NCI-H2227 (cell line): ENCODE data around the gene YEATS4.
"Not testable (repeated sequence)": the region's sequence is repeated elsewhere in the genome, so short reads cannot be mapped to it uniquely, and the experiment has no call there.

ENCODE experiments used
- DNase-seq: peaks from one replicate; lab custom pipeline; 2025; ENCODE audit not compliant: unreplicated experiment; lab: John Stamatoyannopoulos, UW

YEATS4 gene

DNA sequence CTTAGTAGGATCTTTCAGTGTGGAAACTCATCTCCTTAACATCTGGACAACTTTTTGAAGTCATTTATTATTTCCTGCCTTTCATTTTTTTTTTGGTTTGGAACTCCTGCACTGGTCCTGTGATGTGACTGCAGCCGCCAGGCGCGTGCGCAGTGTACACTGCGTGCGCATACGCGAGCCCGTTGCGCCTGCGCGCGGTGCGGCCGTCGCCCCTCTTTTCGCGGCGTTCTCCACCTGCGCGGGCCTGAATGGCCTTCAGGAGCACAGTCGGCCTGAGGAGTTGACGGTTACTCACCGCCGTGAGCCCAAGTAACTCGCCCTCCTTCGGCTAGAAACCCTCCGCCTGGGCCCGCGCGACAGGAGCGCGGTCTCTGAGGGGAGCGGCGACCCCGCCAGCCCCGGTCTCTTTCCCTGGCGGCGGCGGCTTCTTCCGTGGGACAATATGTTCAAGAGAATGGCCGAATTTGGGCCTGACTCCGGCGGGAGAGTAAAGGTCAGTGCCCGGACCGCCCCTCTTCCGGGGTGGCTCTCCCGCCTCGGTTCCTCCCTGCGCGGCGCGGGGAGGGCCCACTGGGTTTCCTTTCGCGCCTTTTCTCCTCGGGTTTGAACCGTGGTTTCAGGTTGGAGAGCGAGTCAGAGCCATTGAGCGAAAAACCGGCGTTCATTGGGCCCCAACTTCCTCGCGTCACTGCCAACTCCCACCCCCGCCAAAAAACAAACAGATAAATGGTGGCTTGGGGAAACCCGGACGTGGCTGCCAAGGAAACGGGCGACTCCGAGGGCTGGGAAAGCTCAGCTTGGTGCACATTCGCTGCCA, at the start of gene YEATS4:
Gene YEATS4, plus strand, starts transcription at position 213 of the 817 bp plus-strand sequence. Its CDS starts 230 bp downstream, at position 443.
- DNase-seq: peak; percentile 96

DNA sequence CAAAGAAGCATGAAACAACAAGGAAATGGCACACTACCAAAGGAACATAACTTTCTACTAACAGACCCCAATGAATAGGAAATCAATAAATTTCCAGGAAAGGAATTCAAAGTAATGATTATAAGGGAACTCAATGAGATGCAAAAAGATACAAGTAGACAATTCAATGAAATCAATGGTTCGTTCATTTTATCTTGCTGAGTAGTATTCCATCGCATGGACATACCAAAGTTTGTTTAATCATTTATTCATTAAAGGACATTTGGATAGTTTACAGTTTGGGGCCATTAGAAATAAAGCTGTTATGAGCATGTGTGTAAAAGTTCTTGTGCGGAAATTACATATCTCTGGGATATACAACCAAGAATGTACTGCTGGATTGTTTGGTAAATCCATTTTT, 46.3 kb upstream of the YEATS4 start:
- no peak for DNase-seq

DNA sequence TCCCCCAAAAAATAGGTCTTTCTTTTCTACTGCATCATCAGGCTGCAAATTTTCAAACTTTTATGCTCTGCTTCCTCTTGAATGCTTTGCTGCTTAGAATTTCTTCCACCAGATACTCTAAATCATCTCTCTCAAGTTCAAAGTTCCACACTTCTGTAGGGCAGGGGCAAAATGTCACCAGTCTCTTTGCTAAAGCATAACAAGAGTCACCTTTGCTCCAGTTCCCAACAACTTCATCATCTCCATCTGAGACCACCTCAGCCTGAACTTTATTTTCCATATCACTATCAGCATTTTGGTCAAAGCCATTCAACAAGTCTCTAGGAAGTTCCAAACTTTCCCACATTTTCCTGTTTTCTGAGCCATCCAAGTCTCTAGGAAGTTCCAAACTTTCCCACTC, 42.8 kb upstream of the YEATS4 start:
- DNase-seq: not testable (repeated sequence)

DNA sequence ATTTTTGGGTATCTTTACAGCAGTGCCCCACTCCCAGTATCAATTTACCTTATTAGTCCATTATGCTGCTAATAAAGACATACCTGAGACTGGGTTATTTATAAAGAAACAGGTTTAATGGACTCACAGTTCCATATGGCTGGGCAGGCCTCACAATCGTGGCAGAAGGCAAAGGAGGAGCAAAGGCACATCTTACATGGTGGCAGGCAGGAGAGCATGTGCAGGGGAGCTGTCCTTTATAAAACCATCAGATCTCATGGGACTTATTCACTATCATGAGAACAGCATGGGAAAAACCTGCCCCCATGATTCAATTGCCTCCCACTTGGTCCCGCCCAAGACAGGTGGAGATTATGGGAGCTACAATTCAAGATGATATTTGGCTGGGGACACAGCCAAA, 42.3 kb upstream of the YEATS4 start:
- DNase-seq: not testable (repeated sequence)

DNA sequence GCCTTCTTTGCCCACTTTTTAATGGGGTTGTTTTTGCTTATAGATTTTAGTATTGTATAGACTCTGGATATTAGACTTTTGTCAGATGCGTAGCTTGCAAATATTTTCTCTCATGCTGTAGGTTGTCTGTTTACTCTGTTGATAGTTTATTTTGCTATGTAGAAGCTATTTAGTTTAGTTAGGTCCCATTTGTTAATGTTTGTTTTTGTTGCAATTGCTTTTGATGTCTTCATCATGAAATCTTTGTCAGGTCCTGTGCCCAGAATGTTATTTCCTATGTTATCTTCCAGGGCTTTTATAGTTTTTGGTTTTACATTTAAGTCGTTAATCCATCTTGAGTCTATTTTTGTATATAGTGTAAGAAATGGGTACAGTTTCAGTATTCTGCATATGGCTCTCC, 41.3 kb upstream of the YEATS4 start:
- DNase-seq: no peak

DNA sequence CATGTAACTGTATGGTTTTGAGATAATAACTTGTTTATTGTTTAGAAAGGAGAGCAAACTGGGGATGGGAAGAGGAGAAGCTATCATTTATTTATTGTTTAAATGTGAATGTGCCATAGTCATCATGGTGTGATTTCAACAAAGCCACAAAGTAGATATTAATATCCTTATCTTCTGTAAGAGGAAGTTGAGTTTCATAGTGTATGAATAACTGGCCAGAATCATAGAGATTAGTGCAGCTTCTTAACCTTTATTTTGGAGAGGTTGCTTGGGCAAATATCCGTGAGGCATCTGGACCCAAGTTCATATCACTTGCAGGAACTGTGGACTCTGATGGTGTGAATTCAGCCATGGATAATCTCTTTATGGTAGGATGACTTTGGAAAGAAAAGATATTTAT, 38.2 kb upstream of the YEATS4 start:
- DNase-seq: no peak

DNA sequence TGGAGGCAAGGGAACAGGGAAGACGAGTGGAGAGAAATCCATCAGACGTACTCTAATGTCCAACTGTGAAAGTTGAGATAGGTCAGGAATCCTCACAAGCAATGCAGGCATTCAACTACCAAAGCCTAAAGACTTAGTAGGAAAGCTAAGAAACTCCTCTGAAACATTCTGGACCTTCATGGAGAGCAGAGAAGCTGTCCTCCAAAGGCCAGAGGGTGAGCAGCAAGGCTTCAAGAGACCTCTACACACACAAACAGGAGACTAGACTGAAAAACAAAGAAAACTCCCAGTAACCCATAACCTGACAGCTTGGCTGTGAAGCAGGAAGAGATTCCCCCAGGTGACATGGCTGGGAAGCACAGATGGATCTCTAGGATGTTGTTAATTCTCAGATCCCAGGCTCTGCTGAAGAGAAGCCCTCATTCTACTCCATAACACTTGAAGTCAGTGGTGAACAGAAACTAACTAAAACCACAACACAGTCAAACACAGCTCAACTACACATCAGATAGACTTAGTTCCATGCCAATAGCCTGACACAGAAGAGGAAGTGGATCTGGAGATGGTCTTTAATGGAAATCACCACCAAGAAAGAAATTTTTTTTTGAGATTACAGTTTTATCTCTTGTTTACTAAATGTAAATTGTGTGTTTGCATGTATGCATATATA, 34.6 kb upstream of the YEATS4 start:
- DNase-seq: no peak

DNA sequence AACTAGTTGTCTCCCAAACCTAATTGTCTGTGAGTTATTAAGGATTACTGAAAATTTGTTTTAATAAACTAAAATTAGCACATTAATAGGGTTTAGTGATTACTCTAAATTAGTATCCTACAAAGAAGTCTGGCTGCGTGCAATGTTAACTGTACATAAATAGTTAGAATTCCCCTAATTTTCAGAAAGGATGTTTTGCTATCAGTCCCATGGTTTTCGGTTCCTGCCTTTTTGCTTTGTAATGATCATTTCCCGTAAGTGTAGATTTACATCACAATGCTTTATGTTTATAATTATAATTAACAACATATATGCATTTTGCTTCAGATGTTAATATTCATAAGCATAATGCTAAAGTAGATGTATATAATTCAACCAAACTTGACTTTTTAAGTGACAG, 31.1 kb upstream of the YEATS4 start:
- DNase-seq: no peak

DNA sequence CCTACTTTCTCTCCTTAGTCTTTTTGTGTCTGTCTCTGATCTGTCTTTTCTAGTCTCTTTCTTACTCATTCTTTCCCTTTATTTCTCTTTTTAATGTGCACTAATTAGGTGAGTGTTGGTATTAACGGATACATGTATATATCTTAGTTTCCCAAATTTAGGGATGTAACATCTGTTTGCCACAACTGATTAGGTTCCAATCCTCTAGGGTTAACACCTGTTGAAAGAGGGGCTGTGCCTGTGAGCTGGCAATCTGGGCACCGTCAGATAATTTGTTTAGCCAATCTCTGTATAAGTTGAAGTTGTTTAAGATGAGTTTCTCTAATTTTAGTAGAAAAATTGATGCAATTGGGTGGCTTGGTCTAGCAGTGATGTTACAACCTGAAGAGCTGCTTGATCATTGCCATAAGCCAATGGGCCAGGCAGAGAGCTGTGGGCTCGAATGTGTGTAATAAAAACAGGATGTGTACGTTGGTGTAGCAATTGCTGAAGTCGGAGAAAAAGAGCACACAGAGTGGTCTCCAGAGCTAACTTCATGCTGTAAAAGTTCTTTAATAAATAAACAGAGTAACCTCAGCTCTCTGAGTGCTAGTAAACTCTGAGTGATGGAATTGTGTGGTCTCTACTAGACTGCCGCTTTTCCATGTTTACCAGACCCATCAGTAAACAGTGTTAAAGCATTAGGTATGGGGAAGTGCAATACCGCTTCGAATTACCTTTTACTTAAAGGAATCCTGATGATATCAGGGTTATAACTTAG, 29.7 kb upstream of the YEATS4 start:
- DNase-seq: no peak

DNA sequence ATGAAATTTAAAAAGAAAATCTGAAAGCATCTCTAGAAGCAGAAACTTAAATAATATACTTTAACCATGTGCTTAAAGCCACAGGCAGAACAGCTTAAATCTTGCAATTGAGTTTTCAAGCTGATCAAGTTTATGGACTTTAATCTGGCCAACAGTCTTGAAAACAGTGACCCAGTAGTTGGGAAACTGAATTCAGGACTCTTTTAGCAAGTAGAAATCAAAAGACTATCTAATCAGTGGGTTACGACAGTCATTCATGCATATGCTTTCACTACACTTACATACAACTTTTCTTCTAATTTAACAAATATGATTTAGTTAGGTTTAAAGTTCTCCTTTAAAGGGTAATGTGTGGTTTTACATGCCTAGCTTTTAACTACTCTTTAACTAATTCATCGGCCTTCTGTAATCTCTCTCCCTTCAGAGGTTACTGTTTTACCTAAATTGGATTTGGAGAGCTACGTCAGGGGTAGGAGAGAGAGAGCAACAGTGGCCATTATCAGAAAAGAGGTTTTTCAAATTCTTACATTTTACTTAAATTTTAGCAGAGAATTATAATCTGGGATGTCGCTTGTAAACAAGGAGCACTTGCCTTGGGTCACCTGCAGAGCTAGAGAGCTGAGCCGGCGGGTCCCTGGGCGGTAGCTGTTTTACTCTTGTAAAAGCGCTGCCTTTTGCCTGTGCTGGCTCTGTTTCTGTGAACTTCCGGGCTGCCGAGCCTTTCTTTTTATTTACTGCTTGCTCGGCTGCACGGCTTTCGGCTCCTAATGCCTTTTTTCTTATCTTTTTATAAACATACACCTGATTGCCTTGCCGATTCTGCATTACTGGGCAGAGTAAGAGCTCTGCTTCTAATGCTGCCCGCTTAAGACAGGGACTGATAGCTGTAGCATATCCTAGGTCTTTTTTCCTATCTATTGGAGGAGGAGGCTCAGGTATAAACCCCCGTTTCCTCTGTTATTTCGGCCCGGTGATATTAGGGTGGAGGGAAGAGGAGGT, 28.8 kb upstream of the YEATS4 start:
- DNase-seq: peak; percentile 24

DNA sequence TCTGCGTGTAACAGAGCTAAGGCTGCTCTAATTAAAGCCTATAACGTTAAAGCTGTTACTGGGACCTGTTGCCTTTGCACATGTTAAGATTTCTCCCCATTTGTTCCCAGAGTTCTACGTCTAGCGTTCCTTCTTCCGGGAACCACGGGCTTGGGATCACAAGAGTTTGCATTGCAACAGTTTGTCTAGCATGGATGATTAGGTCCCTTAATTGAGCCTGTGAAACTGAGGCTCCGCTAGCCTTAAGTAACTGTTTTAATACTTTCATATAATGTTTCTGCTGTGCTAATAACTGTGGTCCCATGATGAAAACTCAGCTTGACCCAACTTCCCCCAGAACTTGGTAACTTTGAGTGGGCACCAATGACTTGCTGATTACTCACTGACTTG, 28.0 kb upstream of the YEATS4 start:
- no peak for DNase-seq

DNA sequence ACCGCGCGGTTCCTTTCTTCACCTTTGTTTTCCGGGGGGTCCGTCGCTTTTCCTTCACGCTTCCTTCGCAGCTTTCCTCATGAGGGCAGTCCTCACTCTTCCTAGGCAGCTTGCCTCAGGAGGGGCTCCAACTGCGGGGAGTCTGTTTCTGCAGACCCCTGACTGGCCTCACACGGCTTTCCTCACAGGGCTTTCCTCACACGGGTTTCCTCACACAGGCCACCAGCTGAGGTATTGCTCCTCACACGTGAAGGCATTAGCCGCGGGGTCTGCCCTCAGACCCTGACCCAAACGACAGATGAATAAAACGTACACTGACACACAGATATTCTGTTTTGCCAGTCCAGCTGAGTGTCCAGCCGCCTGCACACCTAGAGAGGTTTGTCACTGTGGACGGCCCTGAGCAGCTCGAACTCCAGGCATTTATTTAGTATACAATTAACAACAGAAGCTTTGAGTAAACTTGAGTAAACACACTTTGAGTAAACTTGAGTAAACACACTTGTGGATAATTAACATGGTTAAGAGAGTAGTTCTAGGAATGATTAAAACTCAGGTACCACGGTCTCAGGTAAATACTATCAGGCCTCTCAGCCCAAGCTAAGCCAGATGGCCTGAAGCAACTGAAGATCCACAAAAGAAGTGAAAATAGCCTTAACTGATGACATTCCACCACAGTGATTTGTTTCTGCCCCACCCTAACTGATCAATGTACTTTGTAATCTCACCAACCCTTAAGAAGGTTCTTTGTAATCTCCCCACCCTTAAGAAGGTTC, 27.4 kb upstream of the YEATS4 start:
- no peak for DNase-seq

DNA sequence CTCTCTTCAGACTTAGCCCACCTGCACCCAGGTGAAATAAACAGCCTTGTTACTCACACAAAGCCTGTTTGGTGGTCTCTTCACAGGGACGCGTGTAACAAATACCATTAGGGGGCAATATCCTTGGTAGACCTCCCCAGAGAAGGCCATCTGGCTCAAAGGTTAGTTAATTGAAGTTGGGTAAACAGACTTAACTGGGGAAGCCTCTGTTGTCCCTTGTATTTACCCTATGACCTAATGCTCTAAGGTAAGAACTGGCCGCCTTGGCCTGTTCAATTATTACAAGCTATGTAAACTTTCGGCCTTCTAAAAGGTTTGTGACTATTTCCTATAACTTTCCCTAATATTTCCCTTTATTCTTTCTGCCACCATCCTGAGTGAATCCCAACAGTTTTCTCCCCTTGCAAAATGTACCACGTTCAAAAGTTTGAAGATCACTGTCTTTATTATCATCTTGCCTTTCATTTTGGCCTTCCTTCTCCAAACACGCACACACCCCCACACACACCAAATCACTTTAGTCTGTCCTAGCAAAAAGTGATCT, 26.7 kb upstream of the YEATS4 start:
- no peak for DNase-seq

DNA sequence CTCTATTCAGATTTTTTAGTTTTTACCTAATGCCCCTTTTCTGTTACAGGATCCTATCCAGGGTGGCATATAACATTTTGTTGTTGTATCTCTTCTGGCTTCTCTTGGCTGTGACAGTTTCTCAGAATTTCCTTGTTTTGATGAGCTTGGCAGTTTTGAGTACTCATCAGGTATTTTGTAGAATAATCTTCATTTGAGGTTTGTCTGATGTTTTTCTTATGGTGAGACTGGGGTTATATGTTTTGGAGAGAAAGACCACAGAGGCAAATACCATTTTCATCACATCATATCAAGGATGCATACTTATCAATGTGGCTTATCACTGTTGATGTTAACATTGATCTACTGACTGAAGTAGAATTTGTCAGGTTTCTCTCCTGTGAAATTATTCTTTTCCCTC, 25.4 kb upstream of the YEATS4 start:
- DNase-seq: no peak

DNA sequence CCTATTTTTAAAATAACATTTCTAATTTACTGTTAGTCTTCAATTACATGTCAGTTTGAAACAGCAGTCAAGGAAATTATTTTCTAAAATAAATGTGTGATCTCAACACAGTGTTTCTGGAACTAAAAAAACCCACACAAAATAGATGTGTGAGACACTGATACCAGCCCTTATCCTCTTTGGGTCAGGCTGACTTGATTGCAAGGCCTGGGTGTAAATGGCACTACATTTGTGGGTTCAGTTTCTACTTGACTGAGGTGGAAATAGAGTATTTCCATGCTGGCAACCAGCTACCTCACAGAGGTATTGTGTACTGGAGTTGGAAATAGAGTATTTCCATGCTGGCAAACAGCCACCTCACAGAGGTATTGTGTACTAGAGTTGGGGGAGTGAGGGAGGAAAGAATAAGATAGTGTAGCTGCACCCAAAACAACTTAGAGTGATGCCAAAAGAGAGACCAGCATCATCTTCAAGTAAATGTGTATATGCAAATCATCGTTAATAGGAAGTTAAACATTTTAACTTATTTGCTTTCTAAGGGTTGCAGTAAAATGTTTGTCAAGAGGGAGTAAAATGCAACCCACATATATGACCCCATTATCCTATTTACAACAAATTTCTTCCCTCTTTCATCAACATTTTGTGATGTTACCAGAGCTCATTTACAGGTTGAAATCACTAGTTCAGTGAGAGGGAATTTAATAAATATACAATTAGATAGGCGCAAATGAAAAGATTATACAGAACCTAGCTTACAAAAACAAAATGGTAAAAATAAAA, 22.0 kb upstream of the YEATS4 start:
- DNase-seq: no peak

DNA sequence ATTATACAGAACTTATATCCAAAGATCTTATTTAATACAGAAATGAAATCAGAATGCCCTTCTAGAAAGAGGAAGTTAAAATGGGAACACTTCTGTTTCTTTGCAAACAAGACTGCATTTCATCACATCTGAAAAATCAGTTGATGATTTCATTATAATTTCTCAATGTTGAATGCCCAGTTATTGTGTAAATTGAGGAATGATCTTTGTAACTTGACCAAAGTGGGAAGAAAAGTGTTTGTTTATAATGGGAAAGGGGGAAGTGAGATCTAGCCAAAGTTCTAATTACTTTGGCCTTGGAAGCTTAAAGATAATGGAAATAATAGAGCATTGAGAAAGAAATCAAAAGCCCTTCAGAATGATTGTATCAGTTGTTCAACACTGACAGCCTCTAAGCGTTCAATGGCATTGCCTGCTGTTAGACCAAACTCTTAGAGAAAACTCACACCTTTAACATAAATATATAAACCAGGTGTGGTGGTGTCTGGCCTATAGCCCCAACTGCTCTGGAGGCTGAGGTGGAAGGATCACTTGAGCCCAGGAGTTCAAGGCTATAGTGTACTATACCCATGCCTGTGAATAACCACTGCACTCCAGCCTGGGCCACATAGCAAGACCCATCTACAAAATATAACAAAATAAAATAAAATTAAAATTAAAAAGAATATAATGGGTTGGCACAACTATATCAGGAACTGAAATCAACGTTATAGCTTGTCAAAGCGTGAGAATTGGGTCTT, 21.3 kb upstream of the YEATS4 start:
- no peak for DNase-seq

DNA sequence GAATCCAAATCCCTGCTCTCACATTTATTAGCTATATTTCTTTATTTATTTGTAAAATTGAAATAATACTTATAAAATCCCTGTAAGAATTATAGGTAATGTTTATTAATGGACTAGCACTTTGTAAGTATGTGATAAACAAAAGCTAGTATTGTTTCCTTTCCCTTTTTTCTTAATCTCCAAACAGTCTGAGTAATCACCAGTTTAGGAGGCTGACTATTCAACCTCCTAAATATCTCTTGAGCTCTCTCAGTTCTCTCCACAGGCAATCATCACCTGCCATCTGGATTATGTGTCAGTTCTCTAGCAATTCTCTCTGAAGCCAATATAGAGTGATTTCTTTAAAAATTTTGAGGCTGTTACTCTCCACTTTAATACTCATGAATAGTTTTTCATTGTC, 20.6 kb upstream of the YEATS4 start:
- no peak for DNase-seq

DNA sequence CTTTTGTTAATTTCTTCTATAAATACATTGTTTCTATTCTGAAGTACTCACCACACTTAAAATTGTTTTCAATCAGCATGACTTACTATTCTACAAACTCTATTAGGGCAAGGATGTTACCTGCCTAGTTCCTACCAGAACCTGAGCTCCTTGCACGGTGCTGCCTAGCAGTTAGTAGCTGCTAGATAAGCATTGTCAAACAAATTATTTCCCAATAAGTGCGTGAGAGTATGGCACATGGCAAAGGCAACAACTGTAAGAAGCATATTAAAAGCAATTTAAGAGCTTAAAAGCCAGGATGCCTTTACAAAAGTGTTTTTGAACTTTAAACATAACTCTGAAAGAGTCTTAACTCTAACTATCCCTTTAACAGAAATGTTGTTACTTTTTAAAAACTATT, 19.5 kb upstream of the YEATS4 start:
- DNase-seq: no peak
